HepG2 (cell line): ENCODE results near the gene CPNE8. TPM values are rescaled to one million over a fixed set of nuclear protein-coding genes. Genes with fewer than 3 reads are reported as not detected.

Experiments used
- ATAC-seq: fragments of 200-7000 bp; cut with Tn5 transposase; 3 replicates; pipeline ENCODE4 v1.9.1; 2020; ENCODE audit warnings: mild to moderate bottlenecking, moderate library complexity
- BruUV-seq: library from RNA; stranded (reverse); fragments of 400-500 nt; replicated peaks from 2 replicates; lab custom pipeline; 2021; lab: Mats Ljungman, UMichigan
- CTCF ChIA-PET: fragments of 300-600 bp; formaldehyde crosslinking; extraction: SDS; loops from one replicate; lab custom pipeline; 2021; ENCODE audit warnings: low total read pairs, inconsistent platforms, low intra/inter-chr PET ratio; lab: Yijun Ruan, JAX
- POLR2A ChIA-PET: fragments of 350-600 bp; sonication (Branson Sonifier 250); formaldehyde crosslinking; loops from one replicate; lab custom pipeline; 2020; ENCODE audit warnings: antibody characterized with exemption, inconsistent platforms; lab: Yijun Ruan, JAX
- DNase-seq: peaks from one replicate; pipeline ENCODE4 v3.0.0-alpha.2; 2015; ENCODE audit warnings: low spot score
- FAIRE-seq: peaks from 3 replicates; lab custom pipeline; 2011; peaks lifted over from hg19 to GRCh38; lab: Jason Lieb, UNC
- H2AFZ ChIP-seq: one replicate; pipeline ENCODE4 v1.6.1; 2011; ENCODE audit warnings: low read length, inconsistent platforms
- H3K27ac ChIP-seq: fragments of 300-600 bp; 3 replicates; pipeline ENCODE4 v1.8.0; 2011; ENCODE audit warnings: mixed run types, mild to moderate bottlenecking, mixed read lengths, low read length, inconsistent platforms; ENCODE audit not compliant: insufficient read depth; ENCODE audit errors: extremely low read length
- H3K27me3 ChIP-seq, 2 experiments: fragments of 200-600 bp in 1 of 2; 2 replicates in 1 of 2; 3 replicates in 1 of 2; pipeline versions ENCODE4 v1.6.0 to v1.8.0; 2011; ENCODE audit warnings: low read length in 2 of 2, mild to moderate bottlenecking in 2 of 2, moderate library complexity in 2 of 2, inconsistent platforms in 1 of 2; ENCODE audit not compliant: insufficient read depth in 2 of 2, control insufficient read depth in 1 of 2
- H3K36me3 ChIP-seq, 2 experiments: fragments of 200-600 bp in 1 of 2; replicated peaks in 1 of 2; 2 replicates in 1 of 2; 3 replicates in 1 of 2; pipeline versions ENCODE4 v1.5.1 to v1.8.0; 2011; ENCODE audit warnings: low read length in 2 of 2, inconsistent platforms in 1 of 2; ENCODE audit not compliant: insufficient read depth in 2 of 2, control insufficient read depth in 1 of 2
- H3K4me1 ChIP-seq: 2 replicates; pipeline ENCODE4 v1.5.1; 2012; ENCODE audit warnings: low read length, inconsistent platforms; ENCODE audit not compliant: insufficient read depth
- H3K4me2 ChIP-seq: 2 replicates; pipeline ENCODE4 v1.6.0; 2011; ENCODE audit warnings: low read depth, low read length, inconsistent platforms
- H3K4me3 ChIP-seq, 3 experiments: fragments of 200-600 bp in 1 of 3; sonication (generic), shearing (Covaris generic) in 1 of 3; replicated peaks in 1 of 3; 2 replicates each; pipeline ENCODE4 v1.5.1; 2011 to 2016; ENCODE audit warnings: low read length in 3 of 3, inconsistent platforms in 2 of 3, low read depth in 2 of 3, mild to moderate bottlenecking in 2 of 3, control low read depth in 1 of 3, mixed read lengths in 1 of 3; ENCODE audit not compliant: insufficient read depth in 1 of 3
- H3K79me2 ChIP-seq: one replicate; pipeline ENCODE4 v1.6.1; 2011; ENCODE audit warnings: low read length, inconsistent platforms; ENCODE audit not compliant: insufficient read depth
- H3K9ac ChIP-seq: 2 replicates; pipeline ENCODE4 v1.6.0; 2011; ENCODE audit warnings: mild to moderate bottlenecking, low read depth, low read length, inconsistent platforms; ENCODE audit not compliant: insufficient read depth
- H3K9me3 ChIP-seq: 2 replicates; pipeline ENCODE4 v1.5.1; 2012; ENCODE audit warnings: mild to moderate bottlenecking, low read length
- H4K20me1 ChIP-seq: 2 replicates; pipeline ENCODE4 v1.6.0; 2011; ENCODE audit warnings: inconsistent platforms, mild to moderate bottlenecking, low read length, moderate library complexity; ENCODE audit not compliant: insufficient read depth
- GZF1 ChIP-seq: sonication (generic); formaldehyde crosslinking; IDR thresholded peaks from 2 replicates; pipeline ENCODE4 v1.5.1; 2020; ENCODE audit warnings: mild to moderate bottlenecking, missing genetic modification reagents
- LRRFIP1 ChIP-seq: sonication (generic); formaldehyde crosslinking; conservative IDR thresholded peaks from 2 replicates; pipeline ENCODE4 v1.4.0; 2020; ENCODE audit warnings: missing genetic modification reagents
- RAD21 ChIP-seq: fragments of 450-650 bp; formaldehyde crosslinking; IDR thresholded peaks from 2 replicates; pipeline ENCODE4 v1.5.0; 2020; ENCODE audit warnings: mild to moderate bottlenecking
- RFXANK ChIP-seq: IDR thresholded peaks from 2 replicates; pipeline ENCODE4 v1.6.1; 2016
- TAF15 ChIP-seq: fragments of 200-400 bp; formaldehyde crosslinking; IDR thresholded peaks from one replicate; pipeline ENCODE4 v1.6.1; 2018; ENCODE audit warnings: mild to moderate bottlenecking, low read depth, low read length; ENCODE audit not compliant: poor library complexity, severe bottlenecking
- XBP1 ChIP-seq: sonication (generic); formaldehyde crosslinking; IDR thresholded peaks from 2 replicates; pipeline ENCODE4 v1.5.0; 2020; ENCODE audit warnings: missing genetic modification reagents
- ZBTB7A ChIP-seq: sonication (generic); formaldehyde crosslinking; IDR thresholded peaks from 2 replicates; pipeline ENCODE4 v1.8.0; 2022; ENCODE audit warnings: mild to moderate bottlenecking, missing genetic modification reagents
- ZFYVE20 ChIP-seq: sonication (generic); formaldehyde crosslinking; IDR thresholded peaks from 2 replicates; pipeline ENCODE4 v1.8.0; 2023; ENCODE audit warnings: low read depth, mild to moderate bottlenecking, moderate library complexity, missing genetic modification reagents, borderline replicate concordance
- ZNF10 ChIP-seq: sonication (generic); formaldehyde crosslinking; IDR thresholded peaks from 2 replicates; pipeline ENCODE4 v1.4.0; 2020; ENCODE audit warnings: mild to moderate bottlenecking, low read depth, missing genetic modification reagents, borderline replicate concordance
- ZNF232 ChIP-seq: sonication (generic); formaldehyde crosslinking; IDR thresholded peaks from 2 replicates; pipeline ENCODE4 v1.4.0; 2020; ENCODE audit warnings: missing genetic modification reagents, borderline replicate concordance
- ZNF274 ChIP-seq: sonication (generic); formaldehyde crosslinking; IDR thresholded peaks from 2 replicates; pipeline ENCODE4 v1.5.1; 2020; ENCODE audit warnings: mild to moderate bottlenecking, missing genetic modification reagents
- ZNF407 ChIP-seq: sonication (generic); formaldehyde crosslinking; IDR thresholded peaks from one replicate; pipeline ENCODE4 v1.5.1; 2020; ENCODE audit warnings: mild to moderate bottlenecking, missing genetic modification reagents; ENCODE audit errors: not compliant biosample characterization
- ZNF740 ChIP-seq: sonication (generic); formaldehyde crosslinking; IDR thresholded peaks from 2 replicates; pipeline ENCODE4 v1.4.0; 2020; ENCODE audit warnings: missing genetic modification reagents
- ZNF839 ChIP-seq: sonication (generic); formaldehyde crosslinking; IDR thresholded peaks from 2 replicates; pipeline ENCODE4 v1.4.0; 2020; ENCODE audit warnings: missing genetic modification reagents, mild to moderate bottlenecking, borderline replicate concordance
- WGBS: methylation state at CpG from one replicate; pipeline ENCODE4 v1.1.6; 2017; ENCODE audit warnings: low lambda C conversion rate; 5-methylcytosine and 5-hydroxymethylcytosine counted together
- in situ Hi-C: cut with HindIII; loops from 2 replicates; pipeline ENCODE4 v1.10.0; 2017; ENCODE audit warnings: low pct_unique_long_range_greater_than_20kb; ENCODE audit not compliant: extremely low pct_ligation_motif_present
- intact Hi-C: fragments of 100-400 bp; cut with micrococcal nuclease; formaldehyde crosslinking; loops from one replicate; pipeline ENCODE4 v1.10.0; 2022; ENCODE audit not compliant: unreplicated experiment
- polyA plus RNA-seq, 8 experiments: library from polyadenylated mRNA; depleted of rRNA in 3 of 8; stranded (reverse) in 7 of 8; unstranded in 1 of 8; fragments of >200 nt; fragmentation: Illumina TruSeq in 4 of 8; extraction: Trizol in 4 of 8; gene quantifications; 2 replicates each; pipeline versions ENCODE4 v1.2.1 to v1.2.3, GENCODE V29; 2011 to 2016; ENCODE audit warnings: low read depth in 4 of 8, missing spikeins in 1 of 8, mixed read lengths in 1 of 8; ENCODE audit not compliant: insufficient read depth in 1 of 8
- total RNA-seq, 5 experiments: library from RNA; depleted of rRNA; stranded (reverse); fragments of >200 nt; fragmentation: Illumina TruSeq; extraction: Trizol; gene quantifications; 2 replicates each; pipeline ENCODE4 v1.2.3, GENCODE V29; 2016; ENCODE audit warnings: low read depth in 1 of 5

Gene CPNE8
- total and polyA plus RNA-seq, 2 of the 13 experiments (the other 11 are each of a cell fraction or from before 2014, with no cell fraction given): 2.4 to 2.7 TPM

- no peak for TF ChIP-seq ZNF232 (CRISPR knock-in tag)
- no peak for TF ChIP-seq ZNF839 (CRISPR knock-in tag)
- no peak for TF ChIP-seq ZBTB7A (CRISPR knock-in tag)
- TF ChIP-seq XBP1: no peak
- no peak for TF ChIP-seq LRRFIP1 (CRISPR knock-in tag)
These were observed 82.1 kb downstream of the CPNE8 start (continued) for GRCh38 chr12:38823314-38823713.

DNA sequence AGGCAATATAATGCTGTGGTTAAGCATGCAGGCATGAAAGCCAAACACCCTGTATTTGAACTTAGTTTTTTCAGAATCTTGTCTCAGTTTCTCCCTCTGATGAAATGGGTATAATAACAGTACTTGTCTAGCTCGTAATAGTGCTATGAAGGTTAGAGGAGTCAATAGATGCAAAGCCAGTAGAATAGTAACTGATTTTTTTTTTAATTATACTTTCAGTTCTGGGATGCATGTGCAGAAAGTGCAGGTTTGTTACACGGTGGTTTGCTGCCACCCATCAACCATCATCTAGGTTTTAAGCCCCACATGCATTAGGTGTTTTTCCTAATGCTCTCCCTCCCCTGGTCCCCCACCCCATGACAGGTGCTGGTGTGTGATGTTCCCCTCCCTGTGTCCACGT is 87.4 kb downstream of the CPNE8 start:
- WGBS: 53% methylated on average over 3 of the region's 3 CpGs
- TF ChIP-seq ZNF274 (CRISPR knock-in tag) (no peak), RFXANK (CRISPR knock-in tag) (no peak), ZNF10 (CRISPR knock-in tag) (no peak), ZFYVE20 (no peak), GZF1 (CRISPR knock-in tag) (no peak), TAF15 (no peak), RAD21 (CRISPR knock-in tag) (no peak), ZNF740 (CRISPR knock-in tag) (no peak), ZNF407 (CRISPR knock-in tag) (no peak)

More for the DNA sequence above, 87.4 kb downstream of the CPNE8 start:
- H3K36me3 ChIP-seq: no peaks in the 10 kb centered on the region
- no peak overlapping the region for H3K4me3 ChIP-seq
- no peaks in the 10 kb centered on the region for H3K27me3 ChIP-seq
- H3K9me3 ChIP-seq: no peaks in the 10 kb centered on the region
- no peak for DNase-seq
- H3K4me2 ChIP-seq: no peak overlapping the region
- in situ Hi-C loops (no loop called here), intact Hi-C loops (no loop called here)
- no peaks in the 10 kb centered on the region for H4K20me1 ChIP-seq
- POLR2A ChIA-PET: no interaction called here
- FAIRE-seq: no peak
- CTCF ChIA-PET: no interaction called here
- no peak overlapping the region for H2AFZ ChIP-seq
- no peaks in the 10 kb centered on the region for H3K79me2 ChIP-seq
- no peak for ATAC-seq
- no TSS peak for BruUV-seq
- no peaks in the 10 kb centered on the region for H3K4me1 ChIP-seq
- no peak overlapping the region for H3K9ac ChIP-seq
- H3K27ac ChIP-seq: no peak overlapping the region
